H7 (cell line): Measurements from ENCODE around the gene ANKRD50. TPM values are rescaled to one million over a fixed set of nuclear protein-coding genes. Genes with fewer than 3 reads are reported as not detected.

Experiments
- DNase-seq: peaks from one replicate; pipeline ENCODE4 v3.0.0; 2012
- H3K27me3 ChIP-seq: 2 replicates; pipeline ENCODE4 v1.6.0; 2011; ENCODE audit warnings: mild to moderate bottlenecking, low read length; ENCODE audit not compliant: control insufficient read depth, insufficient read depth
- H3K36me3 ChIP-seq: replicated peaks from 2 replicates; pipeline ENCODE4 v1.5.1; 2011; ENCODE audit warnings: low read length; ENCODE audit not compliant: control insufficient read depth, insufficient read depth
- H3K4me3 ChIP-seq: 2 replicates; pipeline ENCODE4 v1.5.1; 2011; ENCODE audit warnings: low read depth, mild to moderate bottlenecking, control low read depth, low read length, moderate library complexity; ENCODE audit not compliant: insufficient read depth
- total RNA-seq: library from RNA; depleted of rRNA; stranded (reverse); fragments of >200 nt; shearing (Covaris generic); gene quantifications from 2 replicates; pipeline ENCODE4 v1.2.3, GENCODE V29; 2014

The ANKRD50 gene
- total RNA-seq, 1 experiment from 2014 or later = 9.9 TPM

GRCh38 chr4:124691801-124692200, 20.7 kb downstream of the ANKRD50 start:
- Histone ChIP-seq H3K36me3 (no peaks in the 10 kb centered on the region), H3K4me3 (no peak overlapping the region), H3K27me3 (no peaks in the 10 kb centered on the region)
- no peak for DNase-seq

- no peaks in the 10 kb centered on the region for H3K36me3 ChIP-seq
- no peaks in the 10 kb centered on the region for H3K27me3 ChIP-seq
- no peak overlapping the region for H3K4me3 ChIP-seq
- peak; percentile 65 for DNase-seq
These were observed 26.3 kb downstream of the ANKRD50 start for GRCh38 chr4:124686279-124686678.

- Histone ChIP-seq H3K36me3 (no peaks in the 10 kb centered on the region), H3K27me3 (no peaks in the 10 kb centered on the region), H3K4me3 (no peak overlapping the region)
- DNase-seq = no peak
These were observed 26.7 kb downstream of the ANKRD50 start for GRCh38 chr4:124685851-124686250.

- Histone ChIP-seq H3K4me3 (no peak overlapping the region), H3K27me3 (no peaks in the 10 kb centered on the region), H3K36me3 (no peaks in the 10 kb centered on the region; the same call in 1 of the 2 replicates)
- no peak for DNase-seq
These were observed 28.2 kb downstream of the ANKRD50 start for GRCh38 chr4:124684301-124684700.

GRCh38 chr4:124682384-124682783, 30.1 kb downstream of the ANKRD50 start:
- H3K36me3 ChIP-seq = no peaks in the 10 kb centered on the region; the same call in 1 of the 2 replicates
- H3K4me3 ChIP-seq = no peak overlapping the region
- DNase-seq = no peak
- H3K27me3 ChIP-seq = no peaks in the 10 kb centered on the region

GRCh38 chr4:124666496-124666895, 46.0 kb downstream of the ANKRD50 start:
- DNase-seq = no peak
- Histone ChIP-seq H3K4me3 (no peak overlapping the region), H3K27me3 (no peaks in the 10 kb centered on the region), H3K36me3 (peaks cover 12% of the 10 kb centered on the region)

- Histone ChIP-seq H3K27me3 (no peaks in the 10 kb centered on the region), H3K4me3 (no peak overlapping the region), H3K36me3 (no peaks in the 10 kb centered on the region)
- no peak for DNase-seq
These were observed 53.7 kb downstream of the ANKRD50 start for GRCh38 chr4:124658795-124659194.

GRCh38 chr4:124650614-124651013, 61.9 kb downstream of the ANKRD50 start:
- H3K4me3 ChIP-seq = no peak overlapping the region
- no peaks in the 10 kb centered on the region for H3K36me3 ChIP-seq
- no peaks in the 10 kb centered on the region for H3K27me3 ChIP-seq
- DNase-seq = peak; percentile 22

GRCh38 chr4:124647599-124647998, 64.9 kb downstream of the ANKRD50 start:
- Histone ChIP-seq H3K36me3 (no peaks in the 10 kb centered on the region), H3K4me3 (no peak overlapping the region), H3K27me3 (no peaks in the 10 kb centered on the region)
- no peak for DNase-seq

GRCh38 chr4:124644621-124645020, 67.9 kb downstream of the ANKRD50 start:
- no peak overlapping the region for H3K4me3 ChIP-seq
- no peaks in the 10 kb centered on the region for H3K36me3 ChIP-seq
- H3K27me3 ChIP-seq = no peaks in the 10 kb centered on the region
- no peak for DNase-seq

- Histone ChIP-seq H3K4me3 (no peak overlapping the region), H3K27me3 (no peaks in the 10 kb centered on the region), H3K36me3 (no peaks in the 10 kb centered on the region)
- DNase-seq = no peak
These were observed 69.7 kb downstream of the ANKRD50 start for GRCh38 chr4:124642846-124643245.

GRCh38 chr4:124641715-124642381, 70.7 kb downstream of the ANKRD50 start:
- Histone ChIP-seq H3K27me3 (no peaks in the 10 kb centered on the region), H3K36me3 (no peaks in the 10 kb centered on the region), H3K4me3 (no peak overlapping the region)
- no peak for DNase-seq

- Histone ChIP-seq H3K27me3 (no peaks in the 10 kb centered on the region), H3K4me3 (no peak overlapping the region), H3K36me3 (no peaks in the 10 kb centered on the region)
- DNase-seq = no peak
These were observed 72.4 kb downstream of the ANKRD50 start for GRCh38 chr4:124640022-124640730.

GRCh38 chr4:124637321-124637720, 75.2 kb downstream of the ANKRD50 start:
- DNase-seq = no peak
- Histone ChIP-seq H3K4me3 (no peak overlapping the region), H3K27me3 (no peaks in the 10 kb centered on the region), H3K36me3 (no peaks in the 10 kb centered on the region)

- Histone ChIP-seq H3K4me3 (no peak overlapping the region), H3K27me3 (no peaks in the 10 kb centered on the region), H3K36me3 (no peaks in the 10 kb centered on the region)
- peak; percentile 24 for DNase-seq
These were observed 75.7 kb downstream of the ANKRD50 start for GRCh38 chr4:124636788-124637187.
